ENCODE results near the gene HBM. TPM values are rescaled to one million over a fixed set of nuclear protein-coding genes. Genes with fewer than 3 reads are reported as not detected.
"Not testable (repeated sequence)": the region's sequence is repeated elsewhere in the genome, so short reads cannot be mapped to it uniquely, and the experiment has no call there.

HBM gene
- total RNA-seq, 1 experiment from 2014 or later: not detected

DNA sequence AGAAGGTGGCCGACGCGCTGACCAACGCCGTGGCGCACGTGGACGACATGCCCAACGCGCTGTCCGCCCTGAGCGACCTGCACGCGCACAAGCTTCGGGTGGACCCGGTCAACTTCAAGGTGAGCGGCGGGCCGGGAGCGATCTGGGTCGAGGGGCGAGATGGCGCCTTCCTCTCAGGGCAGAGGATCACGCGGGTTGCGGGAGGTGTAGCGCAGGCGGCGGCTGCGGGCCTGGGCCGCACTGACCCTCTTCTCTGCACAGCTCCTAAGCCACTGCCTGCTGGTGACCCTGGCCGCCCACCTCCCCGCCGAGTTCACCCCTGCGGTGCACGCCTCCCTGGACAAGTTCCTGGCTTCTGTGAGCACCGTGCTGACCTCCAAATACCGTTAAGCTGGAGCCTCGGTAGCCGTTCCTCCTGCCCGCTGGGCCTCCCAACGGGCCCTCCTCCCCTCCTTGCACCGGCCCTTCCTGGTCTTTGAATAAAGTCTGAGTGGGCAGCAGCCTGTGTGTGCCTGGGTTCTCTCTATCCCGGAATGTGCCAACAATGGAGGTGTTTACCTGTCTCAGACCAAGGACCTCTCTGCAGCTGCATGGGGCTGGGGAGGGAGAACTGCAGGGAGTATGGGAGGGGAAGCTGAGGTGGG is 7.6 kb downstream of the HBM start:
- H3K14ac ChIP-seq (ENCODE audit: insufficient read depth, low read length); H2BK15ac ChIP-seq (ENCODE audit: low read depth, low read length); H3K36me3 Mint-ChIP-seq (ENCODE audit: insufficient read depth in 1 of 3, low read depth in 3 of 3); H3K23ac ChIP-seq (ENCODE audit: insufficient read length, low read depth, low read length); H2BK120ac ChIP-seq (ENCODE audit: low read depth, low read length, poor library complexity, severe bottlenecking); H2BK12ac ChIP-seq (ENCODE audit: insufficient read length, low read depth, low read length); H4K20me1 ChIP-seq (ENCODE audit: control insufficient read depth, insufficient read depth, insufficient read length); H3K9me3 ChIP-seq (ENCODE audit: control insufficient read depth, low read depth, low read length); H2BK5ac ChIP-seq (ENCODE audit: insufficient read length, low read length); H3K23me2 ChIP-seq (ENCODE audit: insufficient read length, low read depth, low read length, poor library complexity, severe bottlenecking); H3T11ph ChIP-seq (ENCODE audit: low read length); DNase-seq; H3K4me2 ChIP-seq (ENCODE audit: insufficient read depth, insufficient read length, low read length); H3K56ac ChIP-seq (ENCODE audit: insufficient read length, low read depth, low read length); H3K18ac ChIP-seq (ENCODE audit: insufficient read length, low read depth, low read length); H3K79me1 ChIP-seq (ENCODE audit: insufficient read depth, low read depth, low read length, poor library complexity, severe bottlenecking); H4K91ac ChIP-seq (ENCODE audit: insufficient read length, low read depth, low read length); H3K4me1 ChIP-seq (ENCODE audit: insufficient read depth, low read length); H2AK5ac ChIP-seq (ENCODE audit: insufficient read length, low read length); H3K4ac ChIP-seq (ENCODE audit: low read depth, low read length); H4K8ac ChIP-seq (replicated peaks; ENCODE audit: insufficient read length, low read depth, low read length); H3K27ac ChIP-seq (ENCODE audit: insufficient read length, low read depth, low read length); H4K5ac ChIP-seq (ENCODE audit: insufficient read length, low read depth, low read length); H3K27ac Mint-ChIP-seq; H2AFZ ChIP-seq (ENCODE audit: low read length); H3K79me2 ChIP-seq (ENCODE audit: insufficient read depth, low read length); H2BK20ac ChIP-seq (ENCODE audit: low read depth, low read length, poor library complexity, severe bottlenecking); H3K9ac ChIP-seq (ENCODE audit: extremely low read depth, insufficient read length, low read length): not testable (repeated sequence)
- peak overlapping the region; percentile 42 to 67 for H3K4me3 Mint-ChIP-seq
- peaks cover 82% of the 10 kb centered on the region for H3K27me3 Mint-ChIP-seq (ENCODE audit: low read depth)
- WGBS (ENCODE audit: extremely low coverage, insufficient read length, low lambda C conversion rate): no CpG with 5 or more reads among the region's 44 CpGs
- peaks cover 46% of the 10 kb centered on the region for H3K27me3 ChIP-seq (ENCODE audit: insufficient read depth, low read length)
- H3K9me3 Mint-ChIP-seq: peaks cover 4 to 10% of the 10 kb centered on the region in 2 experiments; a peak in 2 of 5 replicates
- peaks cover 35 to 36% of the 10 kb centered on the region in 2 experiments for H3K4me1 Mint-ChIP-seq

GRCh38 chr16:173928-174769 is 8.4 kb downstream of the HBM start:
- no CpG with 5 or more reads among the region's 13 CpGs for WGBS (ENCODE audit: extremely low coverage, insufficient read length, low lambda C conversion rate)
- H3K79me1 ChIP-seq (ENCODE audit: insufficient read depth, low read depth, low read length, poor library complexity, severe bottlenecking): not testable (repeated sequence)

More at GRCh38 chr16:173928-174769, 8.4 kb downstream of the HBM start:
- not testable (repeated sequence) for H3K27ac ChIP-seq (ENCODE audit: insufficient read length, low read depth, low read length); H2BK15ac ChIP-seq (ENCODE audit: low read depth, low read length); H3K4ac ChIP-seq (ENCODE audit: low read depth, low read length); H3K9me3 ChIP-seq (ENCODE audit: control insufficient read depth, low read depth, low read length); H3K9ac ChIP-seq (ENCODE audit: extremely low read depth, insufficient read length, low read length); H2BK20ac ChIP-seq (ENCODE audit: low read depth, low read length, poor library complexity, severe bottlenecking); H3K4me1 ChIP-seq (ENCODE audit: insufficient read depth, low read length); H3K36me3 Mint-ChIP-seq (ENCODE audit: insufficient read depth in 1 of 3, low read depth in 3 of 3); DNase-seq; H4K8ac ChIP-seq (replicated peaks; ENCODE audit: insufficient read length, low read depth, low read length); H3K23me2 ChIP-seq (ENCODE audit: insufficient read length, low read depth, low read length, poor library complexity, severe bottlenecking); H2BK5ac ChIP-seq (ENCODE audit: insufficient read length, low read length); H4K91ac ChIP-seq (ENCODE audit: insufficient read length, low read depth, low read length); H3K18ac ChIP-seq (ENCODE audit: insufficient read length, low read depth, low read length); H3T11ph ChIP-seq (ENCODE audit: low read length); H2BK120ac ChIP-seq (ENCODE audit: low read depth, low read length, poor library complexity, severe bottlenecking); H3K27ac Mint-ChIP-seq; H4K5ac ChIP-seq (ENCODE audit: insufficient read length, low read depth, low read length); H3K14ac ChIP-seq (ENCODE audit: insufficient read depth, low read length); H2AFZ ChIP-seq (ENCODE audit: low read length); H2BK12ac ChIP-seq (ENCODE audit: insufficient read length, low read depth, low read length); H4K20me1 ChIP-seq (ENCODE audit: control insufficient read depth, insufficient read depth, insufficient read length); H3K79me2 ChIP-seq (ENCODE audit: insufficient read depth, low read length); H3K4me2 ChIP-seq (ENCODE audit: insufficient read depth, insufficient read length, low read length); H2AK5ac ChIP-seq (ENCODE audit: insufficient read length, low read length); H3K23ac ChIP-seq (ENCODE audit: insufficient read length, low read depth, low read length); H3K56ac ChIP-seq (ENCODE audit: insufficient read length, low read depth, low read length)
- Mint-ChIP-seq H3K9me3 (peaks cover 4 to 10% of the 10 kb centered on the region in 2 experiments; a peak in 2 of 5 replicates), H3K4me3 (peak overlapping the region in 1 of 2 experiments; percentile 66; a peak in 3 of 5 replicates), H3K4me1 (peaks cover 28 to 32% of the 10 kb centered on the region in 2 experiments), H3K27me3 (ENCODE audit: low read depth) (peaks cover 82% of the 10 kb centered on the region)
- peaks cover 50% of the 10 kb centered on the region for H3K27me3 ChIP-seq (ENCODE audit: insufficient read depth, low read length)
